Activated naive CD8-positive, alpha-beta T cell treated with anti-CD3 and anti-CD28 coated beads, Interleukin-2, amount 10 ng/mL, durations not matched to agents 7 days and 5 days (primary cell): Measurements from ENCODE around the gene ASRGL1. TPM values are rescaled to one million over a fixed set of nuclear protein-coding genes. Genes with fewer than 3 reads are reported as not detected.
"Not testable (repeated sequence)": the region's sequence is repeated elsewhere in the genome, so short reads cannot be mapped to it uniquely, and the experiment has no call there.

ENCODE experiments used
- ATAC-seq: fragments of 150-1000 bp; cut with Tn5 transposase; one replicate; pipeline ENCODE4 v1.10.0; 2021; ENCODE audit warnings: low read depth, moderate library complexity
- POLR2A ChIA-PET: fragments of 350-600 bp; sonication (Branson Sonifier 250); formaldehyde crosslinking; loops from one replicate; lab custom pipeline; 2021; ENCODE audit warnings: antibody characterized with exemption; lab: Charles Lee
- DNase-seq: peaks from one replicate; pipeline ENCODE4 v3.0.0; 2021
- H3K27ac Mint-ChIP-seq: one replicate; pipeline ENCODE4 v1.8.0; 2022; ENCODE audit warnings: mild to moderate bottlenecking, mixed read lengths
- H3K27me3 Mint-ChIP-seq: one replicate; pipeline ENCODE4 v1.8.0; 2022; ENCODE audit warnings: mild to moderate bottlenecking, moderate library complexity, mixed read lengths
- H3K36me3 Mint-ChIP-seq: one replicate; pipeline ENCODE4 v1.8.0; 2021; ENCODE audit warnings: mild to moderate bottlenecking, mixed read lengths
- H3K4me1 Mint-ChIP-seq: one replicate; pipeline ENCODE4 v1.8.0; 2021; ENCODE audit warnings: mixed read lengths
- H3K4me3 Mint-ChIP-seq: one replicate; pipeline ENCODE4 v1.8.0; 2022; ENCODE audit warnings: mild to moderate bottlenecking, moderate library complexity, mixed read lengths
- H3K9me3 Mint-ChIP-seq: one replicate; pipeline ENCODE4 v1.8.0; 2021; ENCODE audit warnings: mixed read lengths
- total RNA-seq, 2 experiments: library from RNA; stranded (reverse); gene quantifications; one replicate each; pipeline ENCODE4 v1.2.3, GENCODE V29; 2021

The ASRGL1 gene
- total RNA-seq, result 10 to 100 TPM; 11.3 to 12.2 TPM

DNA sequence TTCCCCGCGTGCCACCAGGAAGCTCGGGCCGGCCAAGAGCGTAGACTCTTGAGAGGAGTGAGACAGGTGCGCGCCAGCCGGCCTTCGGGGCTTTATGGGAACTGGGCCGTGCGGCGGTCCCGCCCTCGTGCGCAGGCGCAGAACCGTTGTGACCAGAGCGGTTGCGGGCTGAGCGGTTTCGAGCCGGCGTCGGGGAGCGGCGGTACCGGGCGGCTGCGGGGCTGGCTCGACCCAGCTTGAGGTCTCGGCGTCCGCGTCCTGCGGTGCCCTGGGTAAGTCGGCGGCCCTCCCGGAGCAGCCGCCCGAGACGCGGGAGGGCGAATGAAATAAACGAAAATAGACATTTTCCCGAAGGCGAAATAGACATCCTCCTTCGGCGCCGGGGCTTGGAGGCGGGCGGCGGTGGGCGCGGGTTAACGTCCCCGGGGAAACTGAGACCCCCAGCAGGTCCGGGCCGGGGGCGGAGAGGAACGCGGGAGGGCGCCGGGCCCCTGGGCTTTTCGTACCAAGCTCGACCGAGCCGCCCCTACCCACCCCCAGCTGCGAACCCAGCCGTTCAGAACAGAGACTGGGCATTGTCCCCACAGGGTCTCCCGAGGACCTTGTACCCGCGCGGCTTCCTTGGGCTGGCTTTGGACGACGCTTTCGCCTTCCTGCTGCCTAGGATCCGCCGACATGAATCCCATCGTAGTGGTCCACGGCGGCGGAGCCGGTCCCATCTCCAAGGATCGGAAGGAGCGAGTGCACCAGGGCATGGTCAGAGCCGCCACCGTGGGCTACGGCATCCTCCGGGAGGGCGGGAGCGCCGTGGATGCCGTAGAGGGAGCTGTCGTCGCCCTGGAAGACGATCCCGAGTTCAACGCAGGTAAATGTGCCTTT, at the start of gene ASRGL1:
ASRGL1 (plus strand) TSS at position 146 of the 879 bp plus-strand sequence; CDS start at position 676, 530 bp downstream.
- POLR2A ChIA-PET, result interaction anchor here (0.6 to 0.7 kb wide), 2 partner anchors 40 to 247 kb away, joined by 3 read pairs; no protein-coding TSS in a partner anchor
- ATAC-seq (peak; percentile 86), DNase-seq (peak; percentile 87)
- Mint-ChIP-seq H3K27me3 (peaks cover 11% of the 10 kb centered on the region), H3K36me3 (no peaks in the 10 kb centered on the region), H3K9me3 (no peaks in the 10 kb centered on the region), H3K4me3 (peak within 1 kb of the TSS; percentile 90), H3K4me1 (peaks cover 11% of the 10 kb centered on the region), H3K27ac (peak within 1 kb of the TSS; percentile 76)

DNA sequence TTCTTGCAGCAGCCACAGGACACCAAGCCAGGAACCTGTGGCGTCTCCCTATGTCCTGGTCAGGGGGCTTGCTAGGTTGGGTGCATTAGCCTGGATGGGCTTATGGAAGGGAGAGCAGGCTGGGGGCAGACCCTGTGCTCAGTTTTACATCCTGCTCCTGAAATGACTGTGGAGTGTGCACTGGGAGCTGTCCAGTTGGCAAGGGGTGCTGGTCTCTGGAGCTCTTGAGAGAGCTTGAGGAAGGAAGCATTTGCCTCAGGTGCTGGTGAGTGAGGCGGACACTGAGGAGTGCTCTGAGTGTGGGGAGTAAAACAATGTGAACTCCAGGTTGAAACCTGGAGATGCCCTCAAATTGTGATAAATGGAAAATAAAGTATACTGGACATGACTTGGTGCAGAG, 41.7 kb upstream of the ASRGL1 start:
- DNase-seq (no peak), ATAC-seq (no peak)
- H3K36me3 Mint-ChIP-seq, result no peaks in the 10 kb centered on the region
- POLR2A ChIA-PET, result no interaction called here
- H3K9me3 Mint-ChIP-seq, result no peaks in the 10 kb centered on the region
- no peak overlapping the region for H3K27ac Mint-ChIP-seq
- peaks cover 12% of the 10 kb centered on the region for H3K27me3 Mint-ChIP-seq
- no peak overlapping the region for H3K4me3 Mint-ChIP-seq
- no peaks in the 10 kb centered on the region for H3K4me1 Mint-ChIP-seq

DNA sequence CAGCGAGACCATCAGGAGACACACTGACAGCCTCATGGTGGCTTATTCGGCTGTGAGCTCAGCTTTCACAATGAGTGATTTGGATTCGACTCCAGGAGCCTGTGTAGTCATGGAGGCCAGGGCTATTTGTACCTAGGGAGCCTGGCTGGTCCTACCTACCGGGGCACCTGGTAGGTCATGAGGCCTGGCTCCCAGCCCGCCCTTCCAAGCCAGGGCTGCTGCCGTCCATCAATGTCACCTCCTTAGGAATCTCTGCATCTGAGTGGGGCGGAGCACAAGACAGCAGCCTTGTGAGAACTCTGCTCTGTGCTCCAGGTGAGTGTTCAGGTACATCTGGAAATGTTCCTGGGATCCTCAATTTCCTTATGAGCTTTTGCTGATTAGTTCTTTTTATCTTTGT, 38.3 kb upstream of the ASRGL1 start, which contains the start of gene SCGB1D4:
SCGB1D4 (minus strand) TSS at position 101 of the 400 bp plus-strand sequence; CDS start at position 36, 65 bp downstream.
- POLR2A ChIA-PET, result no interaction called here
- Mint-ChIP-seq H3K27ac (no peak within 1 kb of the TSS), H3K4me3 (no peak within 1 kb of the TSS), H3K36me3 (no peaks in the 10 kb centered on the region), H3K9me3 (no peaks in the 10 kb centered on the region), H3K4me1 (no peaks in the 10 kb centered on the region), H3K27me3 (peaks cover 12% of the 10 kb centered on the region)
- ATAC-seq (no peak), DNase-seq (no peak)

DNA sequence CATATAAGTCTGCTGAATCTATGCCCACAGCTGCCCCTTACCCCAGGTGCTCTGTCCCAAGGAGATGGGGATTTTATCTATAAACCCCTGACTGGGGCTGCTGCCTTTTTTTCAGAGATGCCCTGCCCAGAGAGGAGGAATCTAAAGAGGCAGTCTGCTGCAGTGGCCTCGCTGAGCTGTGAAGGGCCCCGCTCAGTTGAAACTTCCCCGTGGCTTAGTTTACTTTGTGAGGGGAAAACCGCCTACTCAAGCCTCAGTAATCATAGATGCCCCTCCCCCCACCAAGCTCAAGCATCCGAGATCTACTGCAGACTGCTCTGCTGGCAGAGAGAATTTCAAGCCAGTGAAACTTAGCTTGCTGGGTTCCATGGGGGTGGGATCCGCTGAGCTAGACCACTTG, 31.0 kb upstream of the ASRGL1 start:
- ATAC-seq (no peak), DNase-seq (no peak)

DNA sequence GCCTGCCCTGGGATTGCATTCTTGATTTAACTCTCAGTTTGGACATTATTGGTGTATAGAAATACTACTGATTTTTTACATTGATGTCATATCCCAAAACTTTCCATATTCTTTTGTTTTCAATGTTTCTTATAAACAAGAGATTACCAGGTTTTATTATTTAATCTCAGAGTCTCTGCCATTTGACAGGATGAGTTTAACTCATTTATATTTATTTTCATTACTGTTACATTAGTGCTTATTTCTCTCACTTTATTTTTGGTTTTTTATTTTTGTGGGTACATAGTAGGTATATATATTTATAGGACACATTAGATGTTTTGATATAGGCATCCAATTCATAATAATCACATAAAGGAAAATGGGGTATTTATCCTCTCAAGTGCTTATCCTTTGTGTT, 29.3 kb upstream of the ASRGL1 start:
- ATAC-seq (no peak), DNase-seq (no peak)
- H3K27ac Mint-ChIP-seq, result no peak overlapping the region
- POLR2A ChIA-PET, result no interaction called here
- H3K36me3 Mint-ChIP-seq, result no peaks in the 10 kb centered on the region
- peaks cover 20% of the 10 kb centered on the region for H3K27me3 Mint-ChIP-seq
- no peaks in the 10 kb centered on the region for H3K9me3 Mint-ChIP-seq
- H3K4me1 Mint-ChIP-seq, result peaks cover 6% of the 10 kb centered on the region
- no peak overlapping the region for H3K4me3 Mint-ChIP-seq

More for the DNA sequence above, 31.0 kb upstream of the ASRGL1 start:
- no peaks in the 10 kb centered on the region for H3K9me3 Mint-ChIP-seq
- no peaks in the 10 kb centered on the region for H3K36me3 Mint-ChIP-seq
- H3K27me3 Mint-ChIP-seq, result peaks cover 17% of the 10 kb centered on the region
- no peak overlapping the region for H3K4me3 Mint-ChIP-seq
- H3K4me1 Mint-ChIP-seq, result peaks cover 2% of the 10 kb centered on the region
- POLR2A ChIA-PET, result no interaction called here
- no peak overlapping the region for H3K27ac Mint-ChIP-seq

DNA sequence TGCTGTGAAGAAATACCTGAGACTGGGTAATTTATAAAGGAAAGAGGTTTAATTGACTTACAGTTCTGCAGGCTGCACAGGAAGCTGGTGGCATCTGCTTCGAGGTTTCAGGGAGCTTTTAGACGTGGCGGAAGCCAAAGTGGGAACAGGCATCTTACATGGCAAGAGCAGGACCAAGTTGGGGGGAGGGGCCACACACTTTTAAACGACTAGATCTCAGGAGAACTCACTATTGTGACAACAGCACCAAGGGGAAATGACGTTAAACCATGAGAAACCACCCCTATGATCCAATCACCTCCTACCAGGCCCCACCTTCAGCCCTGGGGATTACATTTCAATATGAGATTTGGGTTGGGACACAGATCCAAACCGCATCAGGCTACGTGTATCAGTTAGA, 27.3 kb upstream of the ASRGL1 start:
- Mint-ChIP-seq H3K4me3 (no peak overlapping the region), H3K9me3 (no peaks in the 10 kb centered on the region), H3K27me3 (peaks cover 24% of the 10 kb centered on the region), H3K36me3 (no peaks in the 10 kb centered on the region), H3K4me1 (peaks cover 6% of the 10 kb centered on the region), H3K27ac (no peak overlapping the region)
- DNase-seq, result no peak
- POLR2A ChIA-PET, result no interaction called here
- ATAC-seq, result no peak

DNA sequence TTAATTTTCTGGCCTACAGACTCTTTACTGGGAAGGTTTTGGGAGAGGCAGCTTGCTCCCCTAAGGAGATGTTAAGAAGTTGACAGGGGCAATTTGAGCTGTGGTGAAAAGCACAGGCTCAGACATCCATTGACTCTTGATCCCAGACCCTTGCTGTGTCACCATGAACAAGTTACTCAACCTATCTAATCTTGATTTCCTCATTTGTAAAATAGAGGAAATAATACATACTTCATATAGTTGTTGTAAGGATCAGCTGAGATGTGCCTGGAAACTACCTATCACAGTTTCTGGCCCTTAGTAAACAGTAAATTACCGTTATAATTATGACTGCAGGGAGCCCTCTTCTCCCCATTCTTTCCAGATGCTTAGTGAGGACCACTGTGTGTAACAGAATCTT, 21.8 kb upstream of the ASRGL1 start:
- H3K4me1 Mint-ChIP-seq, result peaks cover 6% of the 10 kb centered on the region
- no peaks in the 10 kb centered on the region for H3K9me3 Mint-ChIP-seq
- DNase-seq (no peak), ATAC-seq (no peak)
- H3K27me3 Mint-ChIP-seq, result peaks cover 8% of the 10 kb centered on the region
- H3K4me3 Mint-ChIP-seq, result no peak overlapping the region
- POLR2A ChIA-PET, result no interaction called here
- H3K27ac Mint-ChIP-seq, result no peak overlapping the region
- H3K36me3 Mint-ChIP-seq, result no peaks in the 10 kb centered on the region

DNA sequence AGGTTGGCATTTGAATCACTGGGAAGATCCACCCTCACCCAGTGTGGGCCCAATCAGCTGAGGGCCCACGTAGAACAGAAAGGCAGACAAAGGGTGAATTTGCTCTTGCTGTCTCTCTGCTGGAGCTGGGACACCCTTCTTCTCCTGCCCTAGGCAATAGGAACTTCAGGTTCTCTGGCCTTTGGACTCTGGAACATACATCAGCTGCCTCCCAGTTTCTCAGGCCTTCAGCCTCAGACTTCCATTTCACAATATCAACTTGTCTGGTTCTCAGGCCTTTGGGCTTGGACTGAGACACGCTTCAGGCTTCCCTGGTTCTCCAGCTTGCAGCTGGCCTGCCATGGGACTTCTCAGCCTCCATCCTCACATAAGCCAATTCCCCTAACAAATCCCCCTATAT, 14.7 kb upstream of the ASRGL1 start:
- DNase-seq (no peak), ATAC-seq (no peak)
- H3K9me3 Mint-ChIP-seq, result no peaks in the 10 kb centered on the region
- no peak overlapping the region for H3K4me3 Mint-ChIP-seq
- H3K27ac Mint-ChIP-seq, result no peak overlapping the region
- POLR2A ChIA-PET, result interaction anchor here (0.8 kb wide), 1 partner anchor 9 kb away, joined by 3 read pairs; no protein-coding TSS in a partner anchor
- peaks cover 2% of the 10 kb centered on the region for H3K4me1 Mint-ChIP-seq
- H3K36me3 Mint-ChIP-seq, result no peaks in the 10 kb centered on the region
- H3K27me3 Mint-ChIP-seq, result peaks cover 2% of the 10 kb centered on the region

DNA sequence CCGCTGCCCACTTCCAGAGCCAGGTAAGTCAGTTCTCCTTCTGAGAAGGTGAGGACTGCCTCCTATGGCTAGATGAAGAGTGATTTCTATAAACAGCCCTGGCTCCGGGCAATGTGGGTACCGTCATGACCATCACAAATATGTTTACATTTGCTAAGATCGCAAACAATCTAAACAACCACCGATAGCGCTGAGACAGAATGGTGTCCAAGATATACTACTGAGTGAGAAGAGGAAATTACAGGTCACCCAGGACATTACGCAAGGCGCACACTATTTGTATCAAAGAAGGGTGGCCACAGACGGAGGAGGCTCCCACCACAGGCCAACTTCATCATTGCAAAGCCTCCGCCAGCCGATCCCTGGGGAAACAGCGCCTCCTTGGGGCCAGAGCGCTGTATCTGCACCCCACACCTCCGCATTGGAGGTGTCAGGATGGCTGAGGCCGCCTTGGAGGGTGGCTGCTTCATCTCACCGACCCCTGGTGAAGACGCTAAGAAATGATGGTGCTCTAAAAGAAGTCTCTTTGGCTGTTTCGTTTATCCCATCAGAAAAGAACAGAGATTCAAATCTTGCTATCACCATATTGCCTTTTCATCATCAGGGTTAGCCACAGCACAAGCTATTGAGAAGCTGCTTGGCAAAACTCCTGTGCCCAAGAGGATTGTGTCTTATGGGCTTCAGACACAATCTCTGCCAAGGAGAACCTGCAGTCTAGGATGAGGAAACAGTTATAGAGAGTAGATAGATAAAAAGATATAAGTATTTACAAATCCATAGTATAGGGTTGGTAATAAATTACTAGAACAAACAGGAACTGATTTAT, 12.3 kb upstream of the ASRGL1 start:
- DNase-seq (peak; percentile 82), ATAC-seq (peak; percentile 97)
- Mint-ChIP-seq H3K36me3 (no peaks in the 10 kb centered on the region), H3K9me3 (no peaks in the 10 kb centered on the region), H3K4me3 (no peak overlapping the region), H3K27ac (no peak overlapping the region), H3K27me3 (peaks cover 7% of the 10 kb centered on the region), H3K4me1 (peaks cover 4% of the 10 kb centered on the region)
- POLR2A ChIA-PET, result no interaction called here

DNA sequence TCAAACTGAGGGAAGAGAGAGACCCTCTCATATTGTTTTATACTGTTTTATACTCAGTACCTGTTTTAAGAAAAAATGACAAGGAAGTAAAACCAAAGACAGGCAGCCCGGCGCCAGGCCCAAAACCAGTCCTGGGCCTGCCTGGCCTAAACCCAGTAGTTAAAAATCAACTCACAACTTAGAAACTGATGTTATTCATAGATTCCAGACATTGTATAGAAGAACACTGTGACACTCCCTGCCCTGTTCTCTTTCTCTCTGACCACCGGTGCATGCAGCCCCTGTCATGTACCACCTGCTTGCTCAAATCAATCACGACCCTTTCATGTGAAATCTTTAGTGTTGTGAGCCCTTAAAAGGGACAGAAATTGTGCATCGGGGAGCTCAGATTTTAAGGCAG, 11.5 kb upstream of the ASRGL1 start:
- H3K36me3 Mint-ChIP-seq, H3K27me3 Mint-ChIP-seq, POLR2A ChIA-PET, H3K27ac Mint-ChIP-seq, ATAC-seq, H3K9me3 Mint-ChIP-seq, H3K4me3 Mint-ChIP-seq, H3K4me1 Mint-ChIP-seq, DNase-seq: not testable (repeated sequence)

DNA sequence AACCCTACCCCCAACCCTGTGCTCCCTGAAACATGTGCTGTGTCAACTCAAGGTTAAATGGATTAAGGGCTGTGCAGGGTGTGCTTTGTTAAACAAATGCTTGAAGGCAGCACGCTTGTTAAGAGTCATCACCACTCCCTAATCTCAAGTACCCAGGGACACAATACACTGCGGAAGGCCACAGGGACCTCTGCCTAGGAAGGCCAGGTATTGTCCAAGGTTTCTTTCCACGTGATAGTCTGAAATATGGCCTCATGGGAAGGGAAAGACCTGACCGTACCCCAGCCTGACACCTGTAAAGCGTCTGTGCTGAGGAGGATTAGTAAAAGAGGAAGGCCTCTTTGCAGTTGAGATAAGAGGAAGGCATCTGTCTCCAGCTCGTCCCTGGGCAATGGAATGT, 10.5 kb upstream of the ASRGL1 start:
- POLR2A ChIA-PET, H3K9me3 Mint-ChIP-seq, DNase-seq, H3K27ac Mint-ChIP-seq, ATAC-seq, H3K4me1 Mint-ChIP-seq, H3K36me3 Mint-ChIP-seq, H3K4me3 Mint-ChIP-seq: not testable (repeated sequence)
- peaks cover 12% of the 10 kb centered on the region for H3K27me3 Mint-ChIP-seq

DNA sequence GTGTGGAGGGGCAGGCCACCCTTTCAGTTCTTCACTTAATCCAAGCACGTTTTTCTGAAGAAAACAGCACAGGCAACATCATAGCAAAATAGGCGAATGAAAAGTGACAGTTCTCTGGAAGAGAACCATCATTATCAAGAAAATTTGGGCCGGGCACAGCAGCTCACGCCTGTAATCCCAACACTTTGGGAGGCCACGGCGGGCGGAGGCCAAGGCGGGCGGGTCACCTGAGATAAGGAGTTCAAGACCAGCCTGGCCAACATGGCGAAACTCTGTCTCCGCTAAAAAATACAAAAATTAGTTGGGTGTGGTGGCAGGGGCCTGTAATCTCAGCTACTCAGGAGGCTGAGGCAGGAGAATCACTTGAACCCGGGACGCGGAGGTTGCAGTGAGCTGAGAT, 9.7 kb upstream of the ASRGL1 start:
- H3K36me3 Mint-ChIP-seq, H3K9me3 Mint-ChIP-seq, H3K27ac Mint-ChIP-seq, H3K4me3 Mint-ChIP-seq, ATAC-seq, H3K4me1 Mint-ChIP-seq, DNase-seq: not testable (repeated sequence)
- POLR2A ChIA-PET, result interaction anchor here (0.7 kb wide), 1 partner anchor 11 kb away, joined by 4 read pairs; no protein-coding TSS in a partner anchor
- peaks cover 18% of the 10 kb centered on the region for H3K27me3 Mint-ChIP-seq

DNA sequence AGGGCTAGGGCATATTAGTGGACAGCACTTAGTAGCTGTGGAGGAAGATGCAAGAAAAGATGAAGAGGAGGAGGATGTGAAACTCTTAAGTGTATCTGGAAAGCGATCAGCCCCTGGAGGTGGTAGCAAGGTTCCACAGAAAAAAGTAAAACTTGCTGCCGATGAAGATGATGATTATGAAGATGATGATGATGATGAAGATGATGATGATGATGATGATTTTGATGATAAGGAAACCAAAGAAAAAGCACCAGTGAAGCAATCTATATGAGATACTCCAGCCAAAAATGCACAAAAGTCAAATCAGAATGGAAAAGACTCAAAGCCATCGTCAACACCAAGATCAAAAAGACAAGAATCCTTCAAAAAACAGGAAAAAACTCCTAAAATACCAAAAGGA, 6.0 kb upstream of the ASRGL1 start:
- H3K36me3 Mint-ChIP-seq, H3K4me1 Mint-ChIP-seq, H3K27ac Mint-ChIP-seq, POLR2A ChIA-PET, DNase-seq, ATAC-seq, H3K9me3 Mint-ChIP-seq, H3K4me3 Mint-ChIP-seq: not testable (repeated sequence)
- H3K27me3 Mint-ChIP-seq, result peaks cover 27% of the 10 kb centered on the region
